K562 (cell line): ENCODE results near the gene SPRN. TPM values are rescaled to one million over a fixed set of nuclear protein-coding genes. Genes with fewer than 3 reads are reported as not detected.

Experiments used
- ATAC-seq: fragments of 200-7000 bp; cut with Tn5 transposase; 3 replicates; pipeline ENCODE4 v1.9.1; 2020; ENCODE audit warnings: moderate library complexity
- BruUV-seq: library from RNA; stranded (reverse); fragments of 400-500 nt; replicated peaks from 2 replicates; lab custom pipeline; 2021; lab: Mats Ljungman, UMichigan
- CTCF ChIA-PET: fragments of 300-600 bp; formaldehyde crosslinking; extraction: SDS; loops from one replicate; lab custom pipeline; 2021; ENCODE audit warnings: low intra/inter-chr PET ratio; lab: Yijun Ruan, JAX
- POLR2A ChIA-PET: fragments of 300-600, 350-650 bp; sonication (Branson Sonifier 250); formaldehyde crosslinking; extraction: SDS; loops from one replicate; lab custom pipeline; 2021; ENCODE audit warnings: antibody characterized with exemption, inconsistent platforms; lab: Yijun Ruan, JAX
- DNase-seq, 4 experiments: peaks; one replicate each; pipeline versions ENCODE4 v3.0.0 to v3.0.0-alpha.2; 2011 to 2018; ENCODE audit warnings: low spot score in 3 of 4, mixed read lengths in 3 of 4; ENCODE audit errors: extremely low read depth in 1 of 4
- FAIRE-seq: peaks from 2 replicates; lab custom pipeline; 2011; peaks lifted over from hg19 to GRCh38; lab: Jason Lieb, UNC
- H2AFZ ChIP-seq: 2 replicates; pipeline ENCODE4 v1.6.0; 2011; ENCODE audit warnings: low read depth, low read length, control low read depth, inconsistent platforms
- H3K27ac ChIP-seq: fragments of 200-600 bp; 3 replicates; pipeline ENCODE4 v1.8.0; 2011; ENCODE audit warnings: low read depth, mild to moderate bottlenecking, control low read depth, inconsistent platforms, low read length, moderate library complexity, mixed read lengths; ENCODE audit errors: extremely low read depth
- H3K27me3 ChIP-seq, 2 experiments: fragments of 300-600 bp in 1 of 2; 2 replicates in 1 of 2; 3 replicates in 1 of 2; pipeline versions ENCODE4 v1.6.0 to v1.8.0; 2011; ENCODE audit warnings: inconsistent platforms in 2 of 2, low read length in 2 of 2, mild to moderate bottlenecking in 1 of 2, mixed read lengths in 1 of 2, moderate library complexity in 1 of 2; ENCODE audit not compliant: control insufficient read depth in 2 of 2, insufficient read depth in 2 of 2
- H3K36me3 ChIP-seq: fragments of 300-600 bp; 3 replicates; pipeline ENCODE4 v1.8.0; 2011; ENCODE audit warnings: mild to moderate bottlenecking, low read length, inconsistent platforms; ENCODE audit not compliant: control insufficient read depth, insufficient read depth
- H3K4me1 ChIP-seq, 2 experiments: fragments of 200-600 bp in 1 of 2; replicated peaks in 1 of 2; 2 replicates in 1 of 2; 3 replicates in 1 of 2; pipeline versions ENCODE4 v1.5.1 to v1.8.0; 2011; ENCODE audit warnings: inconsistent platforms in 2 of 2, low read length in 2 of 2, mild to moderate bottlenecking in 1 of 2, mixed read lengths in 1 of 2, moderate library complexity in 1 of 2; ENCODE audit not compliant: control insufficient read depth in 2 of 2, insufficient read depth in 2 of 2
- H3K4me2 ChIP-seq: 2 replicates; pipeline ENCODE4 v1.6.1; 2011; ENCODE audit warnings: low read length, control low read depth, inconsistent platforms, mixed read lengths; ENCODE audit not compliant: insufficient read depth
- H3K4me3 ChIP-seq: fragments of 200-600 bp; sonication (generic), shearing (Covaris generic); 2 replicates; pipeline ENCODE4 v1.5.1; 2016; ENCODE audit warnings: control low read depth, inconsistent platforms
- H3K79me2 ChIP-seq: fragments of 200-600 bp; 3 replicates; pipeline ENCODE4 v1.8.0; 2011; ENCODE audit warnings: low read length, inconsistent platforms; ENCODE audit not compliant: control insufficient read depth, insufficient read depth
- H3K9ac ChIP-seq, 2 experiments: 2 replicates each; pipeline versions ENCODE4 v1.6.0 to v1.6.1; 2011; ENCODE audit warnings: low read depth in 2 of 2, low read length in 2 of 2, control low read depth in 1 of 2, inconsistent platforms in 1 of 2, mild to moderate bottlenecking in 1 of 2, mixed read lengths in 1 of 2; ENCODE audit not compliant: insufficient read depth in 1 of 2
- H3K9me1 ChIP-seq: one replicate; pipeline ENCODE4 v1.6.0; 2011; ENCODE audit warnings: inconsistent platforms, mild to moderate bottlenecking, low read length, moderate library complexity; ENCODE audit not compliant: control insufficient read depth, insufficient read depth
- H3K9me3 ChIP-seq: replicated peaks from 2 replicates; pipeline ENCODE4 v1.5.1; 2011; ENCODE audit warnings: low read depth, low read length, inconsistent platforms; ENCODE audit not compliant: control insufficient read depth, insufficient read depth
- H4K20me1 ChIP-seq: replicated peaks from 2 replicates; pipeline ENCODE4 v1.6.1; 2011; ENCODE audit warnings: low read length, inconsistent platforms, mixed read lengths; ENCODE audit not compliant: control insufficient read depth, insufficient read depth
- MCM5 ChIP-seq: fragments of 450-650 bp; IDR thresholded peaks from 2 replicates; pipeline ENCODE4 v1.6.1; 2016; ENCODE audit warnings: low read depth
- NFE2L1 ChIP-seq: fragments of 450-650 bp; IDR thresholded peaks from 2 replicates; pipeline ENCODE4 v1.6.1; 2016; ENCODE audit warnings: missing genetic modification characterization, low read depth, mild to moderate bottlenecking, missing compliant biosample characterization, moderate library complexity, borderline replicate concordance
- PHB2 ChIP-seq: fragments of 450-650 bp; IDR thresholded peaks from 2 replicates; pipeline ENCODE4 v1.6.1; 2017; ENCODE audit warnings: low read depth
- PHF8 ChIP-seq: fragments of 200-600 bp; sonication (generic); IDR thresholded peaks from 2 replicates; pipeline ENCODE4 v1.6.1; 2012; ENCODE audit warnings: mixed run types, mild to moderate bottlenecking, inconsistent platforms, low read length, moderate library complexity, borderline replicate concordance
- SRSF9 ChIP-seq: fragments of 200-400 bp; formaldehyde crosslinking; IDR thresholded peaks from 2 replicates; pipeline ENCODE4 v1.6.1; 2017; ENCODE audit warnings: low read depth, low read length, borderline replicate concordance
- XRCC3 ChIP-seq: fragments of 450-650 bp; IDR thresholded peaks from 2 replicates; pipeline ENCODE4 v1.6.1; 2017; ENCODE audit warnings: mild to moderate bottlenecking, moderate library complexity
- XRCC4 ChIP-seq: IDR thresholded peaks from one replicate; pipeline ENCODE4 v1.6.1; 2011; ENCODE audit not compliant: insufficient read depth, insufficient read length; ENCODE audit errors: extremely low read depth
- ZNF444 ChIP-seq: fragments of 250-450 bp; sonication (Bioruptor Pico); IDR thresholded peaks from 2 replicates; pipeline ENCODE4 v1.4.0; 2020; ENCODE audit warnings: mild to moderate bottlenecking, moderate library complexity
- WGBS: fragments of 100-300 bp; shearing (Covaris generic); methylation state at CpG from one replicate; pipeline ENCODE4 v1.1.6; 2016; ENCODE audit warnings: low coverage, mixed read lengths; ENCODE audit not compliant: insufficient coverage; ENCODE audit errors: missing lambda C conversion rate; 5-methylcytosine and 5-hydroxymethylcytosine counted together
- in situ Hi-C: fragments of 300-500 bp; cut with MboI; formaldehyde crosslinking; loops from 4 replicates; pipeline ENCODE4 v1.15.0; 2018; ENCODE audit warnings: inconsistent platforms, mixed read lengths
- intact Hi-C: fragments of 100-400 bp; cut with micrococcal nuclease; formaldehyde crosslinking; loops from 2 replicates; pipeline ENCODE4 v1.14.2; 2022
- polyA plus RNA-seq, 8 experiments: library from polyadenylated mRNA; depleted of rRNA in 4 of 8; stranded (reverse) in 5 of 8; unstranded in 3 of 8; fragments of >200 nt; fragmentation: Nextera tagmentation in 2 of 8; fragmentation: Illumina TruSeq in 1 of 8; extraction: Ambion mirVana in 2 of 8; extraction: Trizol in 1 of 8; gene quantifications; 2 replicates each; pipeline versions ENCODE4 v1.2.1 to v1.2.3, GENCODE V29; 2011 to 2014; ENCODE audit warnings: inconsistent platforms in 1 of 8, missing spikeins in 1 of 8
- total RNA-seq, 7 experiments: library from RNA; depleted of rRNA in 6 of 7; stranded (reverse); fragments of >200 nt in 6 of 7; fragmentation: Illumina TruSeq in 2 of 7; extraction: Trizol in 2 of 7; gene quantifications; 2 replicates each; pipeline versions ENCODE4 v1.2.1 to v1.2.3, GENCODE V29; 2011 to 2021; ENCODE audit warnings: low replicate concordance in 1 of 7

SPRN gene
- total and polyA plus RNA-seq, 9 of the 15 experiments (the other 6 are each of a cell fraction or from before 2014, with no cell fraction given), result 0.04 TPM; not detected in 8

GRCh38 chr10:133391249-133391635 lies 33.2 kb downstream of the SPRN start:
- H3K27ac ChIP-seq, result peak overlapping the region; percentile 83; the same call in 2 of the 3 replicates
- no peaks in the 10 kb centered on the region for H3K9me3 ChIP-seq
- in situ Hi-C loops, result no loop called here
- ChIA-PET CTCF (no interaction called here), POLR2A (interaction anchor here (1.6 kb wide), 1 partner anchor 14 kb away, joined by 5 read pairs; no protein-coding TSS in a partner anchor)
- ATAC-seq (no peak), DNase-seq (no peak), FAIRE-seq (no peak)
- intact Hi-C loops, result loop anchor here (5.0 to 10.0 kb wide), 2 partner anchors 34 to 66 kb away; partner anchors contain the start of gene FUOM
- H2AFZ ChIP-seq, result no peak overlapping the region
- H3K4me1 ChIP-seq, result peaks cover 17 to 65% of the 10 kb centered on the region in 2 experiments
- BruUV-seq, result no TSS peak
- peak overlapping the region; percentile 92 for H3K4me2 ChIP-seq
- WGBS, result 94% methylated on average over 12 of the region's 12 CpGs
- no peaks in the 10 kb centered on the region for H3K27me3 ChIP-seq
- H3K9me1 ChIP-seq, result no peaks in the 10 kb centered on the region
- peaks cover 19% of the 10 kb centered on the region for H3K79me2 ChIP-seq
- TF ChIP-seq PHF8 (no peak), XRCC3 (no peak), PHB2 (no peak), SRSF9 (no peak), NFE2L1 (tag) (no peak), ZNF444 (CRISPR knock-in tag) (no peak), MCM5 (no peak), XRCC4 (no peak)
- peaks cover 11% of the 10 kb centered on the region; the same call in 1 of the 3 replicates for H3K36me3 ChIP-seq
- H4K20me1 ChIP-seq, result no peaks in the 10 kb centered on the region
- H3K9ac ChIP-seq, result peak overlapping the region in 1 of 2 experiments; percentile 52; a peak in 2 of 4 replicates
- no peak overlapping the region for H3K4me3 ChIP-seq
